Stimulated activated CD8-positive, alpha-beta memory T cell treated with anti-CD3 and anti-CD28 coated beads, Interleukin-15, amount 100 ng/mL, for 48 hours (primary cell): ENCODE results near the gene ECM2.

Source experiments
- DNase-seq, 2 donors: peaks; one replicate each; pipeline ENCODE4 v3.0.0-alpha.2; 2020; ENCODE audit warnings: low read depth in 2 of 2

The ECM2 gene

DNA sequence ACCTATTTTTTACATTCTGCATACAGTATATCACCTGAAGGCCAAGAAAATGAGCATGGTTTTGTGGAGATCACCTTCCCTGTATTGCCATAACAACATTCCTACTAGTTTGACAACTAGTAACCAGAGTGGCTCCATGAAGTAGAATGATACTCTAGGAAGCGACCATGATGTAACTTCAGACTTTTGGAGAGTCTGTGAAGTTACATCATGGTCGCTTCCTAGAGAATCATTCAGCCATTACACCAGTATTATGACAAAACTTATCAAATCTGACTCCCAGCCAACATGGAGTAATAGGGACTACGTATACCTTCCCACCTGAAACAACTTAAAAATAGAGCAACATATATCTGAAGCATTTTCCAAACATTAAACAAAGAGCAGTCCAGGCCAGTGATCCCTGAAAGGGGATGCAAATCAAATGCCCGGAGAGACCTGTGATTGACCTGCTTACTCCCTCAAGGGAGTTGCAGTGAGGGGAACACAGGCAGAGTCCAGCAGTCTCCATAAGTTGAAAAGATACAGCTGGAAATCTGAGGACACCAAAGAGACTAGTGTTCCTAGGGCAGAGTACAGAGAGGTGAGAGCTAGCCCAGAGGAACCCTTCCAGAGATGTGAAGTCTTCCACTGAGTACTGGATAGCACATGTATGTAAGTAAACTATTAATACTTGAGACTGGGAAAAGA lies 7.8 kb downstream of the ECM2 start:
- DNase-seq: no peak

DNA sequence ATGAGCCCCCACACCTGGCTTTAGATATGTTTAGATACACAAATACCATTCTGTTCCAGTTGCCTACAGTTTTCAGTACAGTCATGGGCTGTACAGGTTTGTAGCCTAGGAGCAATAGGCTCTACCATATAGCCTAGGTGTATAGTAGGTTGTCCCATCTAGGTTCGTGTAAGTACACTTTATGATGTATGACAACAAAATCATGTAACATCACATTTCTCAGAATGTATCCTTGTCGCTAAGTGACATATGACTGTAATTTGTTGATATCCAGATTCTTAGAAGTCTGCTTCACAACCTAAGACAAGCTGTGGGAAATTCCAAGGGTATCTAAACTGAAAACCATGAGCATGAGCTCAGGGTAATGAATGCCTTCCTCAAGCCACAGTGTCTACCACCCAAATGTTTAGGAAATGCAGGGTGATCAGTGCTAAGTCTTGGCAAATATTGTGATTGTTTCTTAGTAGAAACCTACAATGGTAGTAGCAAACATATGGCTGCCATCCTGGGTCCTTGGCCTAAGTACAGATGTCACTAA lies 8.4 kb downstream of the ECM2 start:
- DNase-seq: no peak

DNA sequence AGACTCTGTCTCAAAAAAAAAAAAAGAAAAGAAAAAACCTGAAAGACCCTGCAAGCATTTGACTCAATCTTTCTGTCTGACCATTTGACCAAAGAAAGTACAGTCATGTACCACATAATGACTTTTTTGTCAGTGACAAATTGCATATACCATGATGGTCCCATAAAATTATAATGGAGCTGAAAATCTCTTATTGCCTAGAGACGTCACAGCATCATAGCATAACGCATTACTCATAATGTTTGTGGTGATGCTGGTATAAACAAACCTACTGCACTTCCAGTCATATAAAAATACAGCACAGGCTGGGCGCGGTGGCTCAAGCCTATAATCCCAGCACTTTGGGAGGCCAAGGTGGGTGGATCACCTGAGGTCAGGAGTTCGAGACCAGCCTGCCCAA lies 10.5 kb downstream of the ECM2 start:
- DNase-seq: no peak

DNA sequence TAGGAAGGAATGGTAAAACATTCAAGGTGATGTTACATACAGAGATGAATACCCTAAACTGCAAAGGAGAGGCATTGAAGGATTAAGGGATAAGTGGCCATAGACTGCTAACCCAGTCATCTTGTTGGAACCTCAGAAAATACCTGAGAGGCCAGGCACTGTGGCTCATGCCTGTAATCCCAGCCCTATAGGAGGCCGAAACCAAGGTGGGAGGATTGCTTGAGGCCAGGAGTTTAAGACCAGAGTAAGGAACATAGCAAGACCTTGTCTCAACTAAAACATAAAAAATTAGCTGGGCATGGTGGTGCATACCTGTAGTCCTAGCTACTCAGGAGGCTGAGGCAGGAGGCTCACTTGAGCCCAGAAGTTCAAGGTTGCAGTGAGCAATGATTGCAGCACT lies 10.9 kb downstream of the ECM2 start:
- no peak for DNase-seq

DNA sequence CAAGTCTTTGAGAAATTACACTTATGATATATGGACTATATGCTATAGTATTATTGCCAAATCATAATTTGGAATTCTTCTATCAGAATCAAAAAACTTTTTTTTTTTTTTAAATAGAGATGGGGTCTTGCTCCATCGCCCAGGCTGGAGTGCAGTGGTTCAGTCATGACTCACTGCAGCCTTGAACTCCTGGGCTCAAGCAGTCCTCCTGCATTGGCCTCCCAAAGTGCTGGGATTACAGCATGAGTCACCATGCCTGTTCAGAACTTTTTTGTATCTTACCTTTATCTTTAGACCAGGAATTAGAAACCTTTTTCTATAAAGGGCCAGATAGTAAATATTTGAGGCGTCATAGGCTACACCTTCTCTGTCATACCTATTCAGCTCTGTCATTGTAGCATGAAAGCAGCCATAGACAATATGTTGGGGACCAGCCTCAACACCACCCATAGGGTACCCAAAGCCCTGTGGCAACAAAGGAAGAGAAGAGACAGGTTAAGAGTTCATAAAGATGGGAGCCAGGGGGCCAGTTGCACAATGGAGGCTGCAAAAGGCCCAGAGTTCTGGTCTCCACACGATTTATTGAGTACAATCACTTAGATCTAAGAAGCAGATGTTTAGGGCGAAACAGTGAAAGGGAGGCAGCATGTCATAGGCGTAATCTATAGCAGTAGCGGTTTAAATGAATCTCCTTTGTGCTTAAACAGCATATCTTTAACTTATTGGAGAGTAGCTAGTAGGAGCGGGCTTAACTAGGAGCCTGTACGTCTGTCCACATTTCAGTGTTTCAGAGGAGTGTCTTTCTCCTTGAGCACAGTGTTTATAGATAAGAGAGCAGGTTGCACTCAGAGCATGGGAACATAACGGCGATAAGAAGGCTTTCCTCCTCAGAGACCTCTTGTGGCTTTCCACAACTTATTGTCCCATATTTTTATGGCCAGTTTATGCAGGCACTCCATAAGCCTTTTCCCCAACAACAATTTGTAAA lies 12.5 kb downstream of the ECM2 start:
- no peak for DNase-seq

DNA sequence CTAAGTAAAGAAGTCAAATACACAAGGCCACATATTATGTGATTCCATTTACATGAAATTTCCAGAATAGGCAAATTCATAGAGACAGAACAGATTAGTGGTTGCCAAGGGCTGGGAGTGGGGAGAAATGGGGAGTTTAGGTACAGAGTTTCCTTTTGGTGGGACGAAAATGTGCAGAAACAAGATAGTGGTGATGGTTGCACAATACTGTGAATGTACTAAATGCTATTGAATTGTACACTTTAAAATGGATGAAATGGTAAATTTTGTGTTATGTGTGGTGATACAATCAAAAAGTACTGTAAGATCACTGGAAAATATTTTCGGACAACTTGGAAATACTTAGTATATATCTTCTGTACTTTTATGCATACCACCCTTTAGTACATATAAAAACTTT lies 15.0 kb downstream of the ECM2 start:
- no peak for DNase-seq

DNA sequence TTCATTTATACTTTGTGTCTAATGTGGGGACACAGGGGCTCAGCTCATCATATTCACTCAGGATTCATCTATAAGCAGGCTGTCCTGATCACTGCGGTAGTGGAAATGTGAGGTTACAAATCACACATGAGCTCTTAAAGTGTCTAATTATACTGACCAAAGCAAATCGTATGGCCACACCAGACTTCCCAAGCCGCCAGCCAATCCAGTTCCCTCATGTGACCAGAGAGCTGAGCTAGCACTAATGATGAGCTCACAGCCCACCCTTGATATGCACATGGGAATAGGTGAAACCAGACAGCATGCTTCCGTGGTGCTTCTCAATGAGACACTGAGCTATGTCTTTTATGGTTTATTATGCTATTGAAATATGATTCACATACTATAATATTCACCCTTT lies 17.6 kb downstream of the ECM2 start:
- no peak for DNase-seq

DNA sequence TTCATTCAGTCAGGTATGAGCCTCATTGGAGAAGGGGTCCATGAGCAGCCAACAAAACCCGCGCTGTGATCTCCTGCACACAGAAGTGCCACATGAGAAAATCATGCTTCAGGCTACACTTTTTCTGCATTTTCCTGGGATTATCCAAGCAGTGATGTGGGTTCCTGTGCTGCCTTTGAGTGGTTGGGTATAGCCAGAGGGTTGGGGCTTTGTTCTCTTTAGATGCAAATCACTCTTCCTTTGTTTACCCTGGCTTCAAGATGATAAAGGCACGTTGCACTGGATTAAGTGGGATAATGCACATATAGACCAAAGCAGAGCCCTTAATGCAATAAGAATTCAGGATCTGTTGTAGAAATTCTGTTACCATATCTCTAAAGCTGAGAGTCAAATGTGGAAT lies 18.7 kb downstream of the ECM2 start:
- no peak for DNase-seq

DNA sequence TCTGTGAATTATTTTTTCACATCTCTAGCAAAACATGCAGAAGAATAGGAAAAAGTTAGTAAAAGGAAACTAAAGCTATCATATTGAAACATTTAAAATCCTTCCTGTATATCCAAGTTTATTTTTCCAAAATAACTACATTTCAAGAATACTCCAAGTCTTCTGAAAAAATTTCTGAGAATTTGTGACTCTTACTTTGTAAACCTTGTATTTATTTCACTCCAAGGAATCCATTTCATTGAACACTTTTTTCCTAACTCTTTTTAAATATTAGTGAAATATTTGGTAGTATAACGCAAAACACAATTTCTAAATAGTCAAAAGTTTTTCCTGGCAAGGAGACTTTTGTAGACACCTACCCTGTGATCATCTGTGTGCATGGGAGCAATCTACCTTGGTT lies 19.3 kb downstream of the ECM2 start:
- no peak for DNase-seq

DNA sequence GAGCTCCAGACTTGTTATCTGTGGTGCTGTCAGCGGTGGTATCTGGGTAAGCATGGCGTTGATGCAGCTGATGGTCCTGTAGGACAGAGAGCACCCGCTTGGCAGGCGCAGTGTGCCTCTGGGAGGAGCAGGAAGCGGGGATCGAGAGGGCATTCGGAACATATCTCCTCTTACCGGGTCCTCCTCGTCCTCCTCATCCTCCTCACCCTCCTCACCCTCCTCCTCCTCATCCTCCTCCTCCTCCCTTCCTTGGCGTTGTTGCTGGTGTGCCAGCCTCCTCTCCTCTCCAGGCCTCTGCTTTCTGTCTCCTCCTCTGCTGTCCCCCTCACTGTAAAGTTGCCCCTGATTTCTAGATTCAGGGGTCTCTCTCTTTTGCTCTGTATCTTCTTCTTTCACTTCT lies 21.2 kb downstream of the ECM2 start:
- no peak for DNase-seq

DNA sequence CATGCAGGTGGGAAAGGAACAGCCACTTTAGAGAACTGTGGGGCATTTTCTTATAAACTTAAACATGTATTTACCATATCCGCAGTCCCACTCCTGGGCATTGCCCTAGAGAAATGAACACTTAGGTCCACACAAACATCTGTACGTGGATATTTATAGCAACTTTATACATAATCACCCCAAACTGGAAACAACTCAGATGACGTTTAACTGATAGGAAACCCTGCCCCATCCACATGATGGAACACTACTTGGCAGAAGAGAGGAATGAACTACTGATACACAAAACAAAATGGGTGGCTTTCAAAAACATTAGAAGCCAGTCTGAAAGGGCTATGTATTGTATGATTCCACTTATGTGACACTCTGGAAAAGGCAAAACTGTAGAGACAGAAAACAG lies 22.4 kb downstream of the ECM2 start:
- no peak for DNase-seq

DNA sequence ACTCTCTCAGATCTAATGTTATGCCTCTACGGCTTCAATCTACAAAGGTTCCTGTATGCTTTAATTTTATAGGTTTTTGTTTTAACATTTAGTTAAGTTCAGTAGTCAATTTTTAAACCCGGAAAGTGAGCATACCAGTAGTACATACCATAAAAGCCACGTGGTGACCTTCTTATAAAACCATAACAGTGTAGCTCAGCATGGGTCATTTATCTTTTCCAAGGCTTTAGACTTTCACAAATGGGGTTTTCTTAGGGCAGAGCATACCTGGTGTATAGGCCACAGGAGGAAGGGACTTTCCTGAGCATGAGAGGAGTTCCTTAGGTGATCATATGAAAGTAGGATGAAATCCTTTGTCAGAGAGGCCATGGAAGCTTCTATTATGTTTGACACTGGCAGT lies 23.2 kb downstream of the ECM2 start:
- no peak for DNase-seq

DNA sequence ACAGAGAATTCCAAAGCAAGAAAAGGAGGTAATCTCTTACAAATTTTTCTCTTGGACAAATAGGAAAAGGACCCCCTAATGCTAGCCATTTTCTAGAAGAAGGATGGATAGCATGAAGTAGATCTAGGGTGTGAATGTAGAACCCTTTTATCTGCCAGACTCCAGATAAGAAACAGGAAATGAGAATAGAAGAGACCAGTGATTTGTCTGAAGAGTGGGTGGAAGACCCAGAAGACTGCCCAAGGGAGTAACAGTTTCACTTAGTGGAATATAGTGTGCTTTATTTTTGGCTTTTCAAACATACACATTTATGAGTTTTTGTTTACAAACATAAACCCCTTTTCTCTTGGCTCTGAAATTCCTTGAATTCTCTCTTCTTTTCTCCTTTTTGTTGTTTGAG lies 25.0 kb downstream of the ECM2 start:
- DNase-seq: no peak

DNA sequence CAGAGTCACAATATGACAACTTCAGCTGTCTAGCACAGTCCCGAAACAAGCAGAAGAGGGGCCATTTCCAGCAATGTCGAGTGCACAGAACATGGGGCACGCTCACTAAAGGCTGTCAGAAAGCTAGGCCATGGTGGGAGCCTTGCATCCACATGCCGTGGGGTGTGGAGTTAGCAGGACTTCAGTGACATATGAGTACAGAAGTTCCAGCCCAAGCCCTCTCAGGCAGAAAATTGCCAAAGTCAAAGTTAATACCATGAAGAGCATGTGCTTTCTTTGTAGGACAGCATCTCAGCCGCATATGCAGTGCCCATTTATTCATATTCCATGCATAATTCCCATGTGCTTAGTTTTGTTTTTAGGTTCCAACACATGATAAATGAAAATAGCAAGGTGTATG lies 26.7 kb downstream of the ECM2 start:
- no peak for DNase-seq

DNA sequence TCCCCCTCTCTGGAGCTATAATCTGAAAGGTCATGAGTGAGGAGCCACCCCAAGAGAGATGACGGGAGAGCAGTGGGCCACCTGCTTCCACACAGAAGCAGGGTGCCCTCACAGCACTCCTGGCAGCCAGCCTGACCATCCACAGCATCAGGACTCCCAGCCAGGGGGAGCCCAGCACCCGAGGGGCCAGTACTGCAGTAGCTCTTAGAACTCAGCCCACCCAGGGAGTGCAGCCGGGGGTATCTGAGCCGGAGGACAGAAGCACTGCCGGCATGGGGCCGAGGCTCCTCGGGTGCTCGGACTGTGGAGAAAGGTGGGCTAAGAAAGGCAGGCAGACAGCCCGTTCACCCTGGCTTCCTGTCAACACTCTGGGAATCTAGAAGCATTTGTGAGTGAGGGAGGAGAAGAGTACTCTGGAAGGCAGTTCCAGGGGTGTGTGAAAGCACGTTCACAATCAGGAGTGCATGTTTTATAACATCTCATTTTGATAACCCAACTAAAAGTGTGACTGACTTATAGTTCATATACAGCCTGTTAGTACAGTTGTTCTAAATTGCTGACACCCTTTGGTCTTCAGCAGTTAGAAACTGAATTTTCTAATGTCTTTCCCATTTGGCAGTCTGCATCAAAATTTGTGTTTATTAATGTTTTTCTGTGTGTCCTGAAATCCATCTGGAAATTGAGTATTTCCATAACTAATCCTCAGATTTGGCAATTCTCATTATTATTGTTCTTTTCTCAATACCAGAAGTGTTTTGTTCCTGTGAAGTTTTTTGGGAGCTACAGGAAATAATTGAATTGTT lies 27.6 kb downstream of the ECM2 start:
- no peak for DNase-seq

DNA sequence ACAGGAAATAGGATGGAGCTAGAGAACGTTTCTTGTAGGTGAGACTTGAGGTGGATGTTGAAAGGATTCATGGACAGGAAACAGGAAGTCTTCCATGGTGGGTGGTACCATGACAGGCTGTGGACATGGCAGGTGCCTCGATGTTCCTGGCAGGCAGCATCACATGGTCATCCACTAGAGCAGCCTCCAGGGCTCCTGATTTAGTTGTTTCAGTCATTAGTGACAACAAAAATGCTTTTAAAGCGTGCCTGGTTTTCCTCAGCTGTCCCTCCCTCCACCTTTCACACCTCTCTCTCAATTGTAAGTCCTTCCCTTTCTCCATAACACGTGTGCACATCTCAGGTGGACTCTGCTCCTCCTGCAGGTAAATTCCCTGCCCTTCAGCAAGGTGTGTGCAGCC lies 28.3 kb downstream of the ECM2 start:
- no peak for DNase-seq

DNA sequence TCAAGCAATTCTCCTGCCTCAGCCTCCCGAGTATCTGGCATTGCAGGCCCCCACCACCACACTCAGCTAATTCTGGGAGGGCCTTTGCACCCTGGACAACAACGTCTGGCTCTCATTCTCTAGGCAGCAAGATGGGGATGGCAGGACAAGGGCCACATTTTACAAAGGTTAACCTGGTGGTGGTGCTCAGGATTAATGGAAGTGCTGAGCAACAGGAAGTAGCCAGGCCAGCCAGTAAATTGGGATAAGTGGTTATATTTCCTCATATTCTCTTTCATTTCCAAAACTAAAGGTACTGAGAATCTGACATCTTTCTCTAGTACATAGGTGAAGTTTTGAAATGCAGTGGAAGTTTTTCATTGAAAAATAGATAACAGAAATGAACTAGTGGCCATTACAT lies 28.8 kb downstream of the ECM2 start:
- no peak for DNase-seq

DNA sequence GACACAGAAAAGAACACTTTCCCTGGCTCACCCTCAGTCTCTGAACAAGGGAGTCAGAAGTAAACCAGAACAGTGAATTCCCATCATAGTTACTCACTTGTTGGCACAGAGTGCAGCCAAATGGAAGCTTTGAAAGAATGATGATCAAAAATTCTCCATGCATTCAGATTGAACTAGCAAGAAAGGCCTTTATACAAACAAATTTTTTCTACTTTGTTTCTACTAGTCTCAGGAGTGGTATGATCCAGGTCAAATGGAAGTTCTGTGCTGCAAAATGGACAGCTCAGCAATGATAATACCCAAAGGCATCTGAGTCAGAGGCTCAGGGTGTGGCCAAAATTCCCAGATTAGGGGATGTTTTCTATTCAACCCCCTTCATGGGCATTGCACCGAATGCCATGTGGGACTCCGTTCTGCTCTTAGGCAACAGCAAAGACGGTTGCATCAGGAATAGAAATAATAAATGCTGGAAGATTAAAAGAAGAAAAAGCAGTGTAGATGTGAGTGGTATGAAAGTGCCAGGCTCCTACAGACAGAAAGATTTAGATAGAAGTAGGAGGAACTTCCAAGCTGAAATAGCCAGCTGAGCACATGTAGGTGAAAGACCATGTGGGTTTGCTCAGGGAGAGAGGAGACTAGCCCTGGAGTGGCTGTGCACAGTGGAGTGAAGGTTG lies 29.5 kb downstream of the ECM2 start:
- DNase-seq: no peak

DNA sequence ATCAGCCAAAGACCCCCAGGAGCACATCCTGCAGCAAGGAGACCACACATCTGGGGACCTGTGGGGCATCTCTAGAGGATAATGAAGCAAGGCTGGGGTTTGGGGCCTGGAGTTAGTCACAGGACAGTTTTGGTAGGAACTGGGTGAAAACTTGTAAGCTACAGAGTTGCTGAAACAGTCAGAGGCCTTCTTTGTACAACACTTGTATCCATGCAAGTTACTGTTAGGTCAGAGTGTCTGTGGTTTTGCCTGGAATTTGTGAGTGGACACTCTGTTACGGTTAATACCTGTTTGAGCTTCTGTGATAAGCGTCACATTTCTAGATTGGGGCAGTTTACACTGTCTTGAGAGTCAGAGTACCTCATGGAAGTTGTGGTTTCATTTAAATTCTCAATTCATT lies 30.9 kb downstream of the ECM2 start:
- no peak for DNase-seq

DNA sequence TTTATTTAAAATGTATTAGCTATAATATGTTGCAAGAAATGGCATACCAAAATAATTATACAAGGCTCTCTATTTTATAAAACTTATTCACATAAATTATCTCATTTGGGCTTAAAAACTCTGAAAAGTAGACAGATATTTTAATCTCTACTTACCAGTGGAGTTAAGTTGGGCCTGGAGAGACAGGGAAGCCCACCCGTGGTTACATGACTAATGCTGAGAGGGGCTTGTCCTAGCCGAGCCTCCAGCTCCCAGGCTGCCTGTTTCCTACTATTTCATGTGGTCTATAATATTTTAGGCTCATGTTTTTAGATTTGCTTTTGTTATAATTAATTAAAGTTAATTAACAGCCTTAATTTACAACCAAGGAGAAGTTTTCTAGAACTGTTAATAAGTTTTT lies 32.6 kb downstream of the ECM2 start:
- DNase-seq: no peak

DNA sequence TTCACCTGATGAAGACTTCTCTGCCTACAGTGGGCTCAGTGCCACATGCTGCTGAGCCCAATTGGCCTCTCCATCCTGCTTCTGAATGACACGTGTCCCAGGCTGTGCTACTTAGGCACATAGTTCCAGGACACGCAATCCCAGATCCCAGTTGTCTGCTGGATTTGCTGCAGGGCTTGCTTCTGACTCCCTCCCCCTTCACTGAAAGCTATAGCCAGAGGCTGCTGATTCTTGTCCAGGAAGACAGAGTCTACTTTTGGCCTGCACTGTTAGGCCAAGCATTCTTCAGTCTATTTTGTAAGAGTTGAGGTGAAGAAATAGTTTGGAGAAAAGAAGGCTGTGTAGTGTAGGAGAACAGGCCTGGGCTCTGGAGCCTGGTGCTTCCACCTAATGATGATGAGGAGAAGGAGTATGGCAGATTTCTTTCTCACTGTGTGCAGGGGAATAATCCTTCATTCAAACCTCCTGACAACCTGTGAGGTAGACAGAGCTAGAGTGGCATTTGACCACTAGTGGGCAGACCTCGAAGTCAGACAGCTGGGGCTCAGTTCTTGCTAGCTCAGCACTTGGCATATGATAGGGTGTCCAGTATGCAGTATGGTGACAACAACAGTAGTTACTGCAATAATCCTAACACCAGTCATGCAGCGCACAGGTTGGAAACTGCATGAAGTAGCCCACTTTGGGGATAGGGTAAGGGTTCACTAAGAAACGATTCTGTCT lies 34.0 kb downstream of the ECM2 start:
- peak in 1 of 2 donors; percentile 3 for DNase-seq
